Measurements from ENCODE around the gene MICAL2. TPM values are rescaled to one million over a fixed set of nuclear protein-coding genes. Genes with fewer than 3 reads are reported as not detected.

MICAL2 gene
- total RNA-seq, 1 experiment from 2014 or later: 62.9 TPM

GRCh38 chr11:12276831-12277475, 166.6 kb downstream of the MICAL2 start:
- Histone ChIP-seq H2AFZ (ENCODE audit: low read length) (no peak overlapping the region), H3F3A (ENCODE audit: low read length, unreplicated experiment) (no peaks in the 10 kb centered on the region), H3K36me3 (ENCODE audit: low read depth, low read length) (no peaks in the 10 kb centered on the region), H3K4me1 (ENCODE audit: insufficient read depth, low read length) (peaks cover 16% of the 10 kb centered on the region), H3K4me2 (ENCODE audit: low read length) (no peak overlapping the region), H3K27ac (ENCODE audit: low read length) (no peak overlapping the region), H3K79me2 (ENCODE audit: low read length) (no peaks in the 10 kb centered on the region), H3K9me2 (replicated peaks; ENCODE audit: low read length) (no peaks in the 10 kb centered on the region), H3K4me3 (ENCODE audit: low read length) (no peak overlapping the region), H3K9me3 (ENCODE audit: low read length) (no peaks in the 10 kb centered on the region), H3K9ac (ENCODE audit: low read length) (no peak overlapping the region), H4K20me1 (ENCODE audit: low read length) (no peaks in the 10 kb centered on the region), H3K27me3 (ENCODE audit: low read length) (no peaks in the 10 kb centered on the region)
- no peak for TF ChIP-seq EZH2 (IDR thresholded peaks at IDR 0.05; ENCODE audit: low read length, unreplicated experiment)
- TF ChIP-seq CTCF (conservative IDR thresholded peaks at IDR 0.05; ENCODE audit: low read depth, low read length): no peak
- no peak for TF ChIP-seq EZH2phosphoT487 (IDR thresholded peaks at IDR 0.05; ENCODE audit: borderline replicate concordance, low read length)
- intact Hi-C loops (cut with micrococcal nuclease): no loop called here
- no peak for ATAC-seq
- DNase-seq: no peak
- BruUV-seq (replicated peaks): no TSS peak
- ChIA-PET CTCF (interaction anchor here (0.5 kb wide), 1 partner anchor 485 kb away, joined by 3 read pairs; no protein-coding TSS in a partner anchor), POLR2A (ENCODE audit: unreplicated experiment) (no interaction called here)

DNA sequence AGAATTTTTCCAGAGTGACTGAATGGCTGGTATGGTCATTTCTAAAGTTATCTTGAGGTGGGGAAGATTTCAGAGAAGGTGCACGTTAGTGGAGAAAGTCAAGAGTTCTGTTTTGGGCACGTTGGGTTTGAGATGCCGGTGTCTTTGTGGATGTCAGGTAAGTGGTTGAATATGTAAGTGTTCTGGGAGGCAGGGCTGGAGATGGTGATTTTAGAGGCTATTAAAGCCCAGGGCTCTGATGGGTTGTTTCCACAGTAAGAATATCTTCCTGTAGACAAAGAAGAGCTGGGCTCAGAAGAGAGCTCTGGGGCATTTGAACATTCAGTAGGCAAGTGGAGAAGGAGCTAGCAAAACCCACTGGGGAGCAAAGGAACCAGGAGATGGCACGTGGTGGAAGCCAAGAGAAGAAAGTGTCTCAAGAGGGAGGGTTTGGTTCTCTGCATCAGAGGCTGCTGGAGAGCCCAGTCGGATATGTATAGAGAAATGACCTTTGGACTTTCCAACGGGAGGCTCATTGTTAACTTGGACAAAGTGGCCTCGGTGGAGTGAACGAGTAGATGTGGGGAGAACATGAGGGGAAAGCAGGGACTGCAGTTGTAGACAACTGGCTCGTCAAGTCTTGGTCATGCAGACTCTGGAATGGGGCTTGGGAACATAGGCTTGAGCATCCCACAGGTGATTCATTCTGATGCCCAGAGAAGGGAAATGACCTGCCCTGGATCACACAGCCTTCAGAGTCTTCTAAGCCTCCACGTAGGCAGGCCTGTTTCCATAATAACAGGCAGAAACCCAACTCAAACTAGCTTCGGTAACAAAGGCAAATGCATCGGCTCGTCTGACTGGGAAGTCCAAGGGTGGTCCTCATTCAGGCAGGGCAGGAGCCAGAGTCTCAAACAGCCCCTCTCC, 168.6 kb downstream of the MICAL2 start:
- Histone ChIP-seq H3K79me2 (ENCODE audit: low read length) (0 out of 2 replicates have a peak, but pooled peaks cover 3% of the 10 kb centered on the region), H4K20me1 (ENCODE audit: low read length) (no peaks in the 10 kb centered on the region), H3F3A (ENCODE audit: low read length, unreplicated experiment) (peaks cover 1% of the 10 kb centered on the region), H3K9ac (ENCODE audit: low read length) (no peak overlapping the region), H3K9me2 (replicated peaks; ENCODE audit: low read length) (no peaks in the 10 kb centered on the region), H3K4me1 (ENCODE audit: insufficient read depth, low read length) (peaks cover 30% of the 10 kb centered on the region), H3K27ac (ENCODE audit: low read length) (no peak overlapping the region), H3K4me2 (ENCODE audit: low read length) (no peak overlapping the region), H2AFZ (ENCODE audit: low read length) (no peak overlapping the region), H3K36me3 (ENCODE audit: low read depth, low read length) (no peaks in the 10 kb centered on the region), H3K9me3 (ENCODE audit: low read length) (no peaks in the 10 kb centered on the region), H3K27me3 (ENCODE audit: low read length) (no peaks in the 10 kb centered on the region), H3K4me3 (ENCODE audit: low read length) (no peak overlapping the region)
- ChIA-PET CTCF (no interaction called here), POLR2A (ENCODE audit: unreplicated experiment) (no interaction called here)
- BruUV-seq (replicated peaks): no TSS peak
- DNase-seq: no peak
- intact Hi-C loops (cut with micrococcal nuclease): no loop called here
- TF ChIP-seq CTCF (conservative IDR thresholded peaks at IDR 0.05; ENCODE audit: low read depth, low read length): no peak
- no peak for ATAC-seq

DNA sequence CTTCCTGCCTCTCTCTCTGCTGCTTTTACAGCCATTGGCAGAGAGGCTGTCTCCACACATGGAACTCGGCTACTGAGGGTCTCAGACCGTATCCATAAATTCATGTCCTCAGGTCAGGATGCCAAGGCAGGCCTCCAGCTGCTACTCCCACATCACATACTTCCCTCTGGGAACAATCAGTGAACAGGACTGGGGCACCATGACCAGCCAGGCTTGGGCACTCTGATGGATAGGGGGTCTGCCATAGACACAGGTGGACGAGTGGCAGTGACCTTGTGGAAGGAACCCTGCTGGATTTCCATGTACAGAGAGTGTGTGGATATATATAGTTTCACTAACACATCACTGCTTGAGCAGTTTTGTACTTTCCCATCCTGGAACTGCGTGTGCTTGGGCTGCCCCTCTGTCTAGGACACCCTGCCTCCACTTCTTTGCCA, 169.3 kb downstream of the MICAL2 start:
- H3K36me3 ChIP-seq (ENCODE audit: low read depth, low read length): no peaks in the 10 kb centered on the region
- no peak overlapping the region for H3K9ac ChIP-seq (ENCODE audit: low read length)
- H3K27ac ChIP-seq (ENCODE audit: low read length): no peak overlapping the region
- no peak overlapping the region for H3K4me2 ChIP-seq (ENCODE audit: low read length)
- BruUV-seq (replicated peaks): no TSS peak
- 0 out of 2 replicates have a peak, but pooled peaks cover 3% of the 10 kb centered on the region for H3K79me2 ChIP-seq (ENCODE audit: low read length)
- H3K4me3 ChIP-seq (ENCODE audit: low read length): no peak overlapping the region
- no peak overlapping the region for H2AFZ ChIP-seq (ENCODE audit: low read length)
- no peak for TF ChIP-seq EZH2phosphoT487 (IDR thresholded peaks at IDR 0.05; ENCODE audit: borderline replicate concordance, low read length)
- no peak for TF ChIP-seq CTCF (conservative IDR thresholded peaks at IDR 0.05; ENCODE audit: low read depth, low read length)
- TF ChIP-seq EZH2 (IDR thresholded peaks at IDR 0.05; ENCODE audit: low read length, unreplicated experiment): no peak
- no peaks in the 10 kb centered on the region for H3K9me3 ChIP-seq (ENCODE audit: low read length)
- H3F3A ChIP-seq (ENCODE audit: low read length, unreplicated experiment): peaks cover 7% of the 10 kb centered on the region
- intact Hi-C loops (cut with micrococcal nuclease): loop anchor here (5.0 kb wide), 3 partner anchors 42 to 477 kb away; no protein-coding TSS in a partner anchor
- ChIA-PET POLR2A (ENCODE audit: unreplicated experiment) (no interaction called here), CTCF (no interaction called here)
- ATAC-seq (no peak), DNase-seq (no peak)
- no peaks in the 10 kb centered on the region for H3K9me2 ChIP-seq (replicated peaks; ENCODE audit: low read length)
- peaks cover 32% of the 10 kb centered on the region for H3K4me1 ChIP-seq (ENCODE audit: insufficient read depth, low read length)
- H3K27me3 ChIP-seq (ENCODE audit: low read length): no peaks in the 10 kb centered on the region
- H4K20me1 ChIP-seq (ENCODE audit: low read length): no peaks in the 10 kb centered on the region

All from PC-3 (cell line).